ENCODE data around the gene SP5.

GRCh38 chr2:170722301-170722700, 7.2 kb downstream of the SP5 start:
- no peak for TF ChIP-seq CTCF (conservative IDR thresholded peaks at IDR 0.05; ENCODE audit: low read length)
- TF ChIP-seq EZH2phosphoT487 (IDR thresholded peaks at IDR 0.05; ENCODE audit: borderline replicate concordance) = no peak

Measured in Loucy (cell line).